HepG2 (cell line): ENCODE data around the gene ELAPOR1. TPM values are rescaled to one million over a fixed set of nuclear protein-coding genes. Genes with fewer than 3 reads are reported as not detected.

Source experiments
- ARHGAP35 ChIP-seq: sonication (generic); formaldehyde crosslinking; IDR thresholded peaks from 2 replicates; pipeline ENCODE4 v1.9.0; 2022; ENCODE audit warnings: mild to moderate bottlenecking, inconsistent platforms, moderate library complexity, missing genetic modification reagents, borderline replicate concordance
- HNRNPH1 ChIP-seq: fragments of 200-400 bp; formaldehyde crosslinking; optimal IDR thresholded peaks from 2 replicates; pipeline ENCODE3; 2017; ENCODE audit warnings: mild to moderate bottlenecking, low read depth, low read length
- MBD4 ChIP-seq: IDR thresholded peaks from 2 replicates; pipeline ENCODE4 v1.6.1; 2012; ENCODE audit warnings: low read length, inconsistent platforms, borderline replicate concordance
- NFKB2 ChIP-seq: sonication (generic); formaldehyde crosslinking; IDR thresholded peaks from 2 replicates; pipeline ENCODE4 v1.4.0; 2020; ENCODE audit warnings: missing genetic modification reagents, borderline replicate concordance
- PRMT3 ChIP-seq: sonication (generic); formaldehyde crosslinking; IDR thresholded peaks from 2 replicates; pipeline ENCODE4 v1.8.1; 2022; ENCODE audit warnings: low read depth, mild to moderate bottlenecking, moderate library complexity, missing genetic modification reagents, borderline replicate concordance
- REPIN1 ChIP-seq: sonication (generic); formaldehyde crosslinking; IDR thresholded peaks from 2 replicates; pipeline ENCODE4 v1.8.0; 2022; ENCODE audit warnings: missing genetic modification reagents, low read depth, mild to moderate bottlenecking, borderline replicate concordance
- ZNF160 ChIP-seq: sonication (generic); formaldehyde crosslinking; IDR thresholded peaks from 2 replicates; pipeline ENCODE4 v1.8.0; 2022; ENCODE audit warnings: mild to moderate bottlenecking, inconsistent platforms, missing genetic modification reagents
- ZNF292 ChIP-seq: sonication (generic); formaldehyde crosslinking; IDR thresholded peaks from 2 replicates; pipeline ENCODE4 v1.8.1; 2022; ENCODE audit warnings: mild to moderate bottlenecking, low read depth, missing genetic modification reagents, borderline replicate concordance
- ZNF350 ChIP-seq: sonication (generic); formaldehyde crosslinking; IDR thresholded peaks from 2 replicates; pipeline ENCODE4 v1.4.0; 2020; ENCODE audit warnings: mild to moderate bottlenecking, low read depth, missing genetic modification reagents, borderline replicate concordance
- ZNF781 ChIP-seq: sonication (generic); formaldehyde crosslinking; IDR thresholded peaks from 2 replicates; pipeline ENCODE4 v1.5.1; 2020; ENCODE audit warnings: borderline replicate concordance, mild to moderate bottlenecking, missing genetic modification reagents; ENCODE audit errors: not compliant biosample characterization
- polyA plus RNA-seq, 8 experiments: library from polyadenylated mRNA; depleted of rRNA in 3 of 8; stranded (reverse) in 7 of 8; unstranded in 1 of 8; fragments of >200 nt; fragmentation: Illumina TruSeq in 4 of 8; extraction: Trizol in 4 of 8; gene quantifications; 2 replicates each; pipeline versions ENCODE4 v1.2.1 to v1.2.3, GENCODE V29; 2011 to 2016; ENCODE audit warnings: low read depth in 4 of 8, missing spikeins in 1 of 8, mixed read lengths in 1 of 8; ENCODE audit not compliant: insufficient read depth in 1 of 8
- total RNA-seq, 5 experiments: library from RNA; depleted of rRNA; stranded (reverse); fragments of >200 nt; fragmentation: Illumina TruSeq; extraction: Trizol; gene quantifications; 2 replicates each; pipeline ENCODE4 v1.2.3, GENCODE V29; 2016; ENCODE audit warnings: low read depth in 1 of 5
- TF ChIP-seq, protein P1 (sequence below): sonication (generic); formaldehyde crosslinking; IDR thresholded peaks from 2 replicates; pipeline ENCODE4 v1.4.0; 2020; ENCODE audit warnings: mild to moderate bottlenecking, missing genetic modification reagents
- TF ChIP-seq, protein P2 (sequence below): sonication (generic); formaldehyde crosslinking; IDR thresholded peaks from 2 replicates; pipeline ENCODE4 v1.9.0; 2021; ENCODE audit warnings: missing genetic modification reagents, borderline replicate concordance
- TF ChIP-seq, protein P3 (sequence below): sonication (generic); formaldehyde crosslinking; IDR thresholded peaks from 2 replicates; pipeline ENCODE4 v1.5.0; 2020; ENCODE audit warnings: mild to moderate bottlenecking, missing genetic modification reagents

Gene ELAPOR1
- total and polyA plus RNA-seq, 2 of the 13 experiments (the other 11 are each of a cell fraction or from before 2014, with no cell fraction given): 0.13 to 0.20 TPM

DNA sequence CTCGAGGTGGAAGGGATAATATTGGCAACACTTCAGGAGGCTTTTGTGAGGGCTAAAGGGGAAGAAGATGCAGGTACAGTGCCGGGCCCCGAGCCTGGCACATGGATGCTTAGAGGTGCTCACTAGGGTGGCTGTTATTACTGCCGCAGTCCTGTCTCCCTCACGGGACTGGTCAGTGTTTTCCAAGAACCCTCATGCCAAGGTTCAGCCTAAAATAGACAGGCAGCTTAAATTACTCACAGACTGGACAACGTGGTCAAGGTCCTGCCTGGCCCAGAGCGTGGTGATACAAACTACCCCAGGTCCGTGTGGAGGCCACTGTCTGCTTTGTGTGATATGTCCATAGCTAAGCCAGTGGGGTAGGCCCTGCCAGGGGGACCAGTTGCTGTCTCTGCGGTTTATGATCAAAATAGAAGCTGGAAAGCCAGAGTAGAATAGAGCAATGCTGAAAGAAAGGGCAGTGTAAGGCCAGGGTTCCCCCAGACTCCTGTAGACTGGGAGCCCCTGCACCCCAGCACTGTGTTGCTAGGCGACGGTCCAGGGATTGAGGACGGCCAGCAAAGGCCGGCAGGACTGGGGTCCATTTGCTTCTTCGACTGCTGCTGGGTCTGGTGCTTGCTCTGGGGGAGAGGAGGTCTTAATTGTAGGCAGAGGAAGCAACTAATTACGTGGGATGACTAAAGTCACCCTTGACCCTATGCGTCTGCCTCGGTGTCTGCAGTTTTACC lies 36.1 kb downstream of the ELAPOR1 start (continued):
- TF ChIP-seq MBD4: no peak
- TF ChIP-seq NFKB2 (CRISPR knock-in tag): no peak
- TF ChIP-seq, protein P1, sequence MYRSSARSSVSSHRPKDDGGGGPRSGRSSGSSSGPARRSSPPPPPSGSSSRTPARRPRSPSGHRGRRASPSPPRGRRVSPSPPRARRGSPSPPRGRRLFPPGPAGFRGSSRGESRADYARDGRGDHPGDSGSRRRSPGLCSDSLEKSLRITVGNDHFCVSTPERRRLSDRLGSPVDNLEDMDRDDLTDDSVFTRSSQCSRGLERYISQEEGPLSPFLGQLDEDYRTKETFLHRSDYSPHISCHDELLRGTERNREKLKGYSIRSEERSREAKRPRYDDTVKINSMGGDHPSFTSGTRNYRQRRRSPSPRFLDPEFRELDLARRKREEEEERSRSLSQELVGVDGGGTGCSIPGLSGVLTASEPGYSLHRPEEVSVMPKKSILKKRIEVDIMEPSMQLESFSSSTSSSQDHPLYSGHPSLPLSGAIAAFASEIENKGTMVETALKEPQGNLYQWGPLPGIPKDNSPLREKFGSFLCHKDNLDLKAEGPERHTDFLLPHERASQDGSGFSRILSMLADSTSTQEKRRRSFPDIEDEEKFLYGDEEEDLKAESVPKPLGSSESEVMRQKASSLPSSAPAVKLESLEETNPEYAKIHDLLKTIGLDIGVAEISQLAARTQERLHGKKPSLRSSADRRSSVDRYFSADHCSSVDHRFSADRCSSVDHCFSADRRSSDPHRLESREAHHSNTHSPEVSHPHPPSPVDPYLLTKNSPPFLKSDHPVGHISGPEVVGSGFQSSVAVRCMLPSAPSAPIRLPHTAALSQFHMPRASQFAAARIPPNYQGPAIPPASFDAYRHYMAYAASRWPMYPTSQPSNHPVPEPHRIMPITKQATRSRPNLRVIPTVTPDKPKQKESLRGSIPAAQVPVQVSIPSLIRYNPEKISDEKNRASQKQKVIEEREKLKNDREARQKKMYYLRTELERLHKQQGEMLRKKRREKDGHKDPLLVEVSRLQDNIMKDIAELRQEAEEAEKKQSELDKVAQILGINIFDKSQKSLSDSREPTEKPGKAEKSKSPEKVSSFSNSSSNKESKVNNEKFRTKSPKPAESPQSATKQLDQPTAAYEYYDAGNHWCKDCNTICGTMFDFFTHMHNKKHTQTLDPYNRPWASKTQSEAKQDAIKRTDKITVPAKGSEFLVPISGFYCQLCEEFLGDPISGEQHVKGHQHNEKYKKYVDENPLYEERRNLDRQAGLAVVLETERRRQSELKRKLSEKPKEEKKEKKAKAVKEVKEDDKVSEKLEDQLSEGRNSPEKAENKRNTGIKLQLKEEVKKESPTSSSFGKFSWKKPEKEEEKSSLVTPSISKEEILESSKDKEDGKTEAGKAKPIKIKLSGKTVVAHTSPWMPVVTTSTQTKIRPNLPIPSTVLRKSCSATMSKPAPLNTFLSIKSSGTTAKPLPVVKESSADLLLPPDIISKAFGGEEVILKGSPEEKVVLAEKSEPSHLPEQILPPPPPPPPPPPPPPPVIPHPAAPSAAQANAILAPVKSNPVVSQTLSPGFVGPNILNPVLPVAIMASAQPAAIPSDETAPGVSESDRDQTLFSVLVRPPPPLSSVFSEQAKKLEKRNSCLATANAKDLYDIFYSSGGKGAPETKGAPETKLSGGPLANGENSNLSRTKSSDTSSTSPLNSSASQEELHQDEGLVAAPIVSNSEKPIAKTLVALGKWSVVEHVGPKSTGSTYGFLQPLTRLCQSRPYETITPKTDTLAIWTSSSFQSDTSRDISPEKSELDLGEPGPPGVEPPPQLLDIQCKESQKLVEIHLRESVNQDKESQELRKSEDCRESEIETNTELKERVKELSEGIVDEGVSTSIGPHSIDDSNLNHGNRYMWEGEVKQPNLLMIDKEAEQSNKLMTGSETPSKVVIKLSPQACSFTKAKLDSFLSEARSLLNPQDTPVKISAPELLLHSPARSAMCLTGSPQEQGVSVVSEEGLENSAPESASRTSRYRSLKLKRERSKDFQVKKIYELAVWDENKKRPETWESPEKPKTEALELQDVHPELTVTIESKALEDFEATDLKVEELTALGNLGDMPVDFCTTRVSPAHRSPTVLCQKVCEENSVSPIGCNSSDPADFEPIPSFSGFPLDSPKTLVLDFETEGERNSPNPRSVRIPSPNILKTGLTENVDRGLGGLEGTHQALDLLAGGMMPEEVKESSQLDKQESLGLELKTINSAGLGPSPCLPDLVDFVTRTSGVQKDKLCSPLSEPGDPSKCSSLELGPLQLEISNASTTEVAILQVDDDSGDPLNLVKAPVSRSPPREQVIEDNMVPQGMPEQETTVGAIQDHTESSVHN (CRISPR knock-in tag): no peak
- TF ChIP-seq, protein P2, sequence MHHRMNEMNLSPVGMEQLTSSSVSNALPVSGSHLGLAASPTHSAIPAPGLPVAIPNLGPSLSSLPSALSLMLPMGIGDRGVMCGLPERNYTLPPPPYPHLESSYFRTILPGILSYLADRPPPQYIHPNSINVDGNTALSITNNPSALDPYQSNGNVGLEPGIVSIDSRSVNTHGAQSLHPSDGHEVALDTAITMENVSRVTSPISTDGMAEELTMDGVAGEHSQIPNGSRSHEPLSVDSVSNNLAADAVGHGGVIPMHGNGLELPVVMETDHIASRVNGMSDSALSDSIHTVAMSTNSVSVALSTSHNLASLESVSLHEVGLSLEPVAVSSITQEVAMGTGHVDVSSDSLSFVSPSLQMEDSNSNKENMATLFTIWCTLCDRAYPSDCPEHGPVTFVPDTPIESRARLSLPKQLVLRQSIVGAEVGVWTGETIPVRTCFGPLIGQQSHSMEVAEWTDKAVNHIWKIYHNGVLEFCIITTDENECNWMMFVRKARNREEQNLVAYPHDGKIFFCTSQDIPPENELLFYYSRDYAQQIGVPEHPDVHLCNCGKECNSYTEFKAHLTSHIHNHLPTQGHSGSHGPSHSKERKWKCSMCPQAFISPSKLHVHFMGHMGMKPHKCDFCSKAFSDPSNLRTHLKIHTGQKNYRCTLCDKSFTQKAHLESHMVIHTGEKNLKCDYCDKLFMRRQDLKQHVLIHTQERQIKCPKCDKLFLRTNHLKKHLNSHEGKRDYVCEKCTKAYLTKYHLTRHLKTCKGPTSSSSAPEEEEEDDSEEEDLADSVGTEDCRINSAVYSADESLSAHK (CRISPR knock-in tag): no peak
- TF ChIP-seq ZNF350 (CRISPR knock-in tag): no peak
- TF ChIP-seq HNRNPH1: no peak
- peak; percentile 35; the same call in 1 of the 2 replicates for TF ChIP-seq ZNF292 (CRISPR knock-in tag)
- no peak for TF ChIP-seq ARHGAP35 (CRISPR knock-in tag)
- TF ChIP-seq ZNF781: no peak
- TF ChIP-seq, protein P3, sequence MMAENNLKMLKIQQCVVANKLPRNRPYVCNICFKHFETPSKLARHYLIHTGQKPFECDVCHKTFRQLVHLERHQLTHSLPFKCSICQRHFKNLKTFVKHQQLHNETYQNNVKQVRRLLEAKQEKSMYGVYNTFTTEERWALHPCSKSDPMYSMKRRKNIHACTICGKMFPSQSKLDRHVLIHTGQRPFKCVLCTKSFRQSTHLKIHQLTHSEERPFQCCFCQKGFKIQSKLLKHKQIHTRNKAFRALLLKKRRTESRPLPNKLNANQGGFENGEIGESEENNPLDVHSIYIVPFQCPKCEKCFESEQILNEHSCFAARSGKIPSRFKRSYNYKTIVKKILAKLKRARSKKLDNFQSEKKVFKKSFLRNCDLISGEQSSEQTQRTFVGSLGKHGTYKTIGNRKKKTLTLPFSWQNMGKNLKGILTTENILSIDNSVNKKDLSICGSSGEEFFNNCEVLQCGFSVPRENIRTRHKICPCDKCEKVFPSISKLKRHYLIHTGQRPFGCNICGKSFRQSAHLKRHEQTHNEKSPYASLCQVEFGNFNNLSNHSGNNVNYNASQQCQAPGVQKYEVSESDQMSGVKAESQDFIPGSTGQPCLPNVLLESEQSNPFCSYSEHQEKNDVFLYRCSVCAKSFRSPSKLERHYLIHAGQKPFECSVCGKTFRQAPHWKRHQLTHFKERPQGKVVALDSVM (CRISPR knock-in tag): no peak
- TF ChIP-seq REPIN1 (CRISPR knock-in tag): peak; percentile 63; the same call in 1 of the 2 replicates
- no peak for TF ChIP-seq PRMT3
- no peak for TF ChIP-seq ZNF160
